ENCODE results near the gene ATP5PB. TPM values are rescaled to one million over a fixed set of nuclear protein-coding genes. Genes with fewer than 3 reads are reported as not detected.

The ATP5PB gene
- total and polyA plus RNA-seq, 2 donors: 303 to 342 TPM

DNA sequence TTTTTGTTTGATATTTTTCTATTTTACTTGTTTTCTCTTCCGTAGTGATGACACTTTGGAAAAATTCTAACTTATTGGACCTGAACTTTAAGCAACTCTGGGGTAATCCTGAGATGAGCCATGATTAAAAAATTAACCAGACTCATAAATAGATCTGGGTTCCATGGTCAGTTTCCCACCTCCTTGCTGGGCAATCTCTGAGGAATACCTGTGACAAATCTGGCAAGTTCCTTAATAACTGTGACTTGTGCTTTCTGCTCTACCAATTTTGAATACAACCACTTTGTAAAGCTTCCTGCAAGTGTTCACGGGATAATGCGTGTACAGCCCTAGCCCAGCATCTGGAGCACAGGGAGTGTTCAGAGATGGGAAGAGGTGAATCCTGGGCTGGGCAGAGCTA lies 25.0 kb upstream of the ATP5PB start:
- no peaks in the 10 kb centered on the region for H3K4me1 ChIP-seq (ENCODE audit: insufficient read depth)
- no peak overlapping the region for H3K27ac ChIP-seq (ENCODE audit: low read depth)
- no peaks in the 10 kb centered on the region for H3K36me3 ChIP-seq (ENCODE audit: insufficient read depth)
- DNase-seq (ENCODE audit: extremely low spot score): no peak
- 93% methylated on average over 3 of the region's 3 CpGs for WGBS
- no peak overlapping the region for H3K4me3 ChIP-seq (ENCODE audit: low read depth, low read length)

DNA sequence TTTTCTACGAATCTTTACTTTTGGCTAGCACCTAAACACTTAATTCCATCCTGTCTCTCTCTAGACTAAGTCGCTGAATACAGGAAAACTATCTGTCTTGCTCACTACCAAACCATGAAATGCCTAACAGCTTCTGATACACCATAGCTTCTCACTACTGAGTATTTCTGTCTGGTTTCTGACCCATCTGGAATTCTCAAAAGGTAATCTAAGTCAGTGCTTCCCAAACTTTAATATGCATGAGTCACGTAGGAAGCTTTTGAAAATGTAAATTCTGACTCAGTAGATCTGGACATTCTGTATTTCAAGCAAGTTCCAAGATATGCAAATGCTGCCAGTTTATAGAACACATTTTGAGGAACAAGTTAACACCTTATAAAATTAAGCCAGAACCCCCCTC lies 12.5 kb upstream of the ATP5PB start:
- Histone ChIP-seq H3K36me3 (ENCODE audit: insufficient read depth) (no peaks in the 10 kb centered on the region), H3K4me3 (ENCODE audit: low read depth, low read length) (no peak overlapping the region), H3K27ac (ENCODE audit: low read depth) (no peak overlapping the region), H3K4me1 (ENCODE audit: insufficient read depth) (no peaks in the 10 kb centered on the region)
- WGBS: 75% methylated on average over 3 of the region's 3 CpGs
- DNase-seq (ENCODE audit: extremely low spot score): no peak

- Histone ChIP-seq H3K36me3 (ENCODE audit: insufficient read depth) (no peaks in the 10 kb centered on the region), H3K4me3 (ENCODE audit: low read depth, low read length) (no peak overlapping the region), H3K4me1 (ENCODE audit: insufficient read depth) (no peaks in the 10 kb centered on the region), H3K27ac (ENCODE audit: low read depth) (no peak overlapping the region)
- 93% methylated on average over 3 of the region's 3 CpGs for WGBS
- no peak for DNase-seq (ENCODE audit: extremely low spot score)
Measured at GRCh38 chr1:111439461-111440351, 9.6 kb upstream of the ATP5PB start.

DNA sequence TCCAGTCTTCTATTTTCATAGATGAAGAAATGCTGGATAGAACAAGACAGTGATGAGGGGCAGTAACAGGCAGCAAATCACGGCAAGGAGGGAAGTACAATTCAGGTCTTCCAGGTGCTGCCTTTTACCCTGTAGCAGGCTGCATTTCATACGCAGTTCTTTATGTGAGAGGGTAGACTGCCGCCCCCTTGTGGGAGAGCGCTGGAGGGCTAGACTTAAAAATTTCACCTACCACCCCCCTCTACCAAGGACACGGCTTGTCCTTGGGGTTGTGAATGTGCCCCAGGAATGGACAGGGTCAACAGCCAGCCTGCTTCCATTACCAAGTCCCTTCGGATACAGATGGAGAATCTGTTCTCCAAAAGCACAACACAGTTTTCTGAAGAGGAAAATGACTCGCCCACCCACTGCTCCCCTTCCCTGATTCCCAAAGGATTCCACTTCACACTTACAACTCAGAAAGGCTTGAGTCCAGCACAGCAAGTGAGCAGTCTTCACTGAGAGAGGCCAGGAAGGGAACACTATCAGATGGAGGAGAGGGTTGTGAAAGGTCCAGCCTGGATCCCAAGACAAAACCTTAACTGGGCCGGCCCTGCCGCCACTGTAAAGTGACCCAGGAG lies 7.6 kb upstream of the ATP5PB start:
- Histone ChIP-seq H3K4me1 (ENCODE audit: insufficient read depth) (no peaks in the 10 kb centered on the region), H3K4me3 (ENCODE audit: low read depth, low read length) (no peak overlapping the region), H3K36me3 (ENCODE audit: insufficient read depth) (peaks cover 2% of the 10 kb centered on the region), H3K27ac (ENCODE audit: low read depth) (no peak overlapping the region)
- 67% methylated on average over 9 of the region's 9 CpGs for WGBS
- DNase-seq (ENCODE audit: extremely low spot score): no peak

GRCh38 chr1:111442457-111442856 lies 6.8 kb upstream of the ATP5PB start:
- Histone ChIP-seq H3K4me3 (ENCODE audit: low read depth, low read length) (no peak overlapping the region), H3K27ac (ENCODE audit: low read depth) (no peak overlapping the region), H3K36me3 (ENCODE audit: insufficient read depth) (peaks cover 2% of the 10 kb centered on the region), H3K4me1 (ENCODE audit: insufficient read depth) (no peaks in the 10 kb centered on the region)
- 82% methylated on average over 4 of the region's 4 CpGs for WGBS
- DNase-seq (ENCODE audit: extremely low spot score): no peak

- WGBS: 66% methylated on average over 3 of the region's 3 CpGs
- DNase-seq (ENCODE audit: extremely low spot score): no peak
Measured at GRCh38 chr1:111444031-111444430, 5.2 kb upstream of the ATP5PB start.

GRCh38 chr1:111446546-111446945 lies 2.7 kb upstream of the ATP5PB start:
- Histone ChIP-seq H3K4me3 (ENCODE audit: low read depth, low read length) (no peak overlapping the region), H3K36me3 (ENCODE audit: insufficient read depth) (peaks cover 2% of the 10 kb centered on the region), H3K4me1 (ENCODE audit: insufficient read depth) (peaks cover 3% of the 10 kb centered on the region), H3K27ac (ENCODE audit: low read depth) (peak overlapping the region; percentile 51)
- no peak for DNase-seq (ENCODE audit: extremely low spot score)
- WGBS: 90% methylated on average over 4 of the region's 4 CpGs

More at GRCh38 chr1:111444031-111444430, 5.2 kb upstream of the ATP5PB start:
- Histone ChIP-seq H3K36me3 (ENCODE audit: insufficient read depth) (peaks cover 2% of the 10 kb centered on the region), H3K27ac (ENCODE audit: low read depth) (no peak overlapping the region), H3K4me1 (ENCODE audit: insufficient read depth) (no peaks in the 10 kb centered on the region), H3K4me3 (ENCODE audit: low read depth, low read length) (no peak overlapping the region)

DNA sequence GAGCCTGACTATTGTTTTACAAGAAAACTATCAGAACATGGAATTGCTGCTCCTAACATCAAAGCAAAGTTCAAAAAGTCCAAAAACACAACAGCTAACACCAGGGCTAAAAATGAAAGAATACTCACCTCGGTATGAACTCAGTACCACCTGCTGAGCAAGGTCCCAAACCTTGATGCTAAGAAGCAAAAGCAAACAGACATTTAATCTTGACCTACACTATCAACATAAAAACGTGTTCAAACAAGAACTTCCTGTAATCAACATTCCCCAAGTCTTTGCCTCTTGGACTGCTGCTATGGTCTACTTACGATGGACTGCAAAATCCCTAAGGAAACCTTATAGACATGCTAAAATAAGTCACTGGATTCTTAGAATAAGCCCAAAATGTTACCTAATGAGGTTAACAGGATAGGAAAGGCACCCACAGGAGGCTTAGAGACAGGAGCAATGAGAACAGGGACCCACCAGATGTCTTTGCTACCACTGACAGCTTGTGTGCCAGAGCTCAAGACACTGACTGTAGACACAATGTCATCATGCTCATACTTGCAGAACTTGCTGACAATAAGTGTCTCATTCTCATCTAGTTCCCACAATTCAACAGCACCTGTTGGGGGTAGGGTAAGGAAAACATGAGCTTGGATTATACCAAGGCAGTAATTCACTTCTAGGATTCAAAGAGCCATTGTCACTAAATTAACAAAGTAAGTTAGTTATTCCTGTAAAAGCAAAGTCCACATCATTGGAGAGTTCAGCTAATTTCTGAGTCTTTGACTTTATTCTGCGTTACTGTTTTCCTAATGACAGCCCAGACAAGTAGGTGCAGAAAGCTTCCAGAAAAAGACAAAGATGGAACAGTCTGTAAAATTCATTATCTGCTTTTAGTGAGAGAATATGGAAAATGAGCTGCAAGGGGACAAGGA lies 2.0 kb upstream of the ATP5PB start:
- H3K4me3 ChIP-seq (ENCODE audit: low read depth, low read length): no peak overlapping the region
- no peak for DNase-seq (ENCODE audit: extremely low spot score)
- peaks cover 2% of the 10 kb centered on the region for H3K36me3 ChIP-seq (ENCODE audit: insufficient read depth)
- 71% methylated on average over 4 of the region's 4 CpGs for WGBS
- H3K27ac ChIP-seq (ENCODE audit: low read depth): peak overlapping the region; percentile 51
- H3K4me1 ChIP-seq (ENCODE audit: insufficient read depth): peaks cover 3% of the 10 kb centered on the region

GRCh38 chr1:111448482-111448917 lies 764 bp upstream of the ATP5PB start:
- no peak for DNase-seq (ENCODE audit: extremely low spot score)
- Histone ChIP-seq H3K4me3 (ENCODE audit: low read depth, low read length) (peak overlapping the region; percentile 69), H3K36me3 (ENCODE audit: insufficient read depth) (peaks cover 2% of the 10 kb centered on the region), H3K27ac (ENCODE audit: low read depth) (peak overlapping the region; percentile 83), H3K4me1 (ENCODE audit: insufficient read depth) (peaks cover 5% of the 10 kb centered on the region)
- WGBS: under 1% methylated on average over 25 of the region's 25 CpGs

DNA sequence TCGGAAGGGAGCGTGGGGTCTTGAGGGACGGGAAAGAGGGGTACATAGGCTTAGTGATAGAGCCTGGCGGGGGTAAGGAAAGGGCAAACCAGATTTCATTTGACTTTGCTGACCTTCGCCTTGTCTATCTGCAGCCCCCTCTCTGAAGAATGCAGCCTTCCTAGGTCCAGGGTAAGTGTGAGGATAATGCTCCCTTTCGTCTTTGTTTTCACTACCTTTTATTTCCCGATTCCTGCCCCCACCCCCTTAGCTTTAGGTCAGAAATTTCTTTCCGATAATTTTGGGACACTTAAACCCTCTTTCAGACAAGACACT lies 396 bp downstream of the ATP5PB start:
- Histone ChIP-seq H3K36me3 (ENCODE audit: insufficient read depth) (peaks cover 2% of the 10 kb centered on the region), H3K27ac (ENCODE audit: low read depth) (peak overlapping the region; percentile 73), H3K4me1 (ENCODE audit: insufficient read depth) (peaks cover 5% of the 10 kb centered on the region), H3K4me3 (ENCODE audit: low read depth, low read length) (peak overlapping the region; percentile 69)
- no peak for DNase-seq (ENCODE audit: extremely low spot score)
- WGBS: under 1% methylated on average over 8 of the region's 8 CpGs

DNA sequence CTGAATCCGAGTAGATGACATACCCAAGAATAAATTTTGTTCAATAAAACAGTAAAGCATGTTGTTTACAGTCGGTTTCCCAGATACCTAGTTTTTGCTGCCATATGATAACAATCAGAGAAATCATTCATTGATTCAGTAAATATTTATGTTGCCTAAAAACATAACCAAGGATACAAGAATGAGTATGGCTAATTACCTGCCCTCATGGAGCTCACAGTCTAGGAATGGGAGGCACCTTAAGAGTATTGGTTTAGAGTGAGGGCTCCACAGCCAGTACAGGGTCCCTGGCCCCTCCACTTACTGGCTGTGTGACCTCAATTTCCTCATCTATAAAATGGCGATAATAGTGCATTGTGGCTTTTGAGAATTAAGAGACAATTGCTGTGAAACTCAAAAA lies 921 bp downstream of the ATP5PB start:
- 42% methylated on average over 3 of the region's 3 CpGs for WGBS
- Histone ChIP-seq H3K27ac (ENCODE audit: low read depth) (no peak overlapping the region), H3K4me3 (ENCODE audit: low read depth, low read length) (peak overlapping the region; percentile 69), H3K36me3 (ENCODE audit: insufficient read depth) (peaks cover 2% of the 10 kb centered on the region), H3K4me1 (ENCODE audit: insufficient read depth) (peaks cover 5% of the 10 kb centered on the region)
- no peak for DNase-seq (ENCODE audit: extremely low spot score)

DNA sequence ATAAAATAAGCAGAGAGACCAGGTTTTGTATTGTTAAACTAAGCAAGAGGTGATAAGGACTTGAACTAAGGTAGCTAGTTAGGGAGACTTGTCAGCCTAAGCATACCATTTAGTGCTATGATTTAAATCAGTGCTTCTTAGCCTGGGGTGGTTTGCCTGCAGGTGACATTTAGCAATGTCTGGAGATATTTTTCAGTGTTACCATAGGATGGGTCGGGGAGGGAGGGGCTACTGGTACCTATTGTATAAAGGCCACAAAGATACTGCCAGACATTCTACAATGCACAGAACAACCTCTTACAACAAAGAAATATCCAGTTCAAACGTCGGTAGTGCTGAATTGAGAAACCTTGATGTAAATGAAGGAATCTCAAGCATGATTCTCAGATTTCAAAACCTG lies 3.3 kb downstream of the ATP5PB start:
- no peak overlapping the region for H3K4me3 ChIP-seq (ENCODE audit: low read depth, low read length)

GRCh38 chr1:111453706-111454105 lies 4.4 kb downstream of the ATP5PB start:
- no peak for DNase-seq (ENCODE audit: extremely low spot score)
- Histone ChIP-seq H3K36me3 (ENCODE audit: insufficient read depth) (peaks cover 2% of the 10 kb centered on the region), H3K27ac (ENCODE audit: low read depth) (no peak overlapping the region), H3K4me1 (ENCODE audit: insufficient read depth) (peaks cover 5% of the 10 kb centered on the region), H3K4me3 (ENCODE audit: low read depth, low read length) (no peak overlapping the region)
- WGBS: 72% methylated on average over 3 of the region's 3 CpGs

More for the DNA sequence above, 3.3 kb downstream of the ATP5PB start:
- H3K27ac ChIP-seq (ENCODE audit: low read depth): no peak overlapping the region
- no peaks in the 10 kb centered on the region for H3K36me3 ChIP-seq (ENCODE audit: insufficient read depth)
- DNase-seq (ENCODE audit: extremely low spot score): no peak
- 80% methylated on average over 3 of the region's 3 CpGs for WGBS
- H3K4me1 ChIP-seq (ENCODE audit: insufficient read depth): peaks cover 5% of the 10 kb centered on the region
